Sigmoid colon (tissue), 4 donors: ENCODE measurements around the gene TUFM.

ENCODE experiments used
- CTCF ChIP-seq, 4 experiments: fragments of 450-650 bp in 3 of 4; fragments of 200-600 bp in 1 of 4; IDR thresholded peaks; one replicate each; pipeline ENCODE4 v1.5.1; 2016 to 2019; ENCODE audit warnings: antibody characterized with exemption in 4 of 4, mild to moderate bottlenecking in 3 of 4, moderate library complexity in 2 of 4
- POLR2A ChIP-seq, 2 donors: fragments of 450-650 bp; IDR thresholded peaks; one replicate each; pipeline ENCODE4 v1.6.1; 2016; ENCODE audit warnings: antibody characterized with exemption in 2 of 2, mild to moderate bottlenecking in 2 of 2, moderate library complexity in 2 of 2
- POLR2AphosphoS5 ChIP-seq, 4 donors: sonication (generic); formaldehyde crosslinking; IDR thresholded peaks; one replicate each; pipeline ENCODE4 v1.6.1; 2017; ENCODE audit warnings: antibody characterized with exemption in 4 of 4

GRCh38 chr16:28859326-28859725 lies 13.2 kb upstream of the TUFM start:
- TF ChIP-seq CTCF (IDR thresholded peaks at IDR 0.05): no peak
- no peak for TF ChIP-seq POLR2AphosphoS5 (IDR thresholded peaks at IDR 0.05)
- TF ChIP-seq POLR2A (IDR thresholded peaks at IDR 0.05): no peak
